HCT116 (cell line): ENCODE results near the gene SORBS1. TPM values are rescaled to one million over a fixed set of nuclear protein-coding genes. Genes with fewer than 3 reads are reported as not detected.

Source experiments
- ATAC-seq: fragments of 200-7000 bp; cut with Tn5 transposase; 2 replicates; pipeline ENCODE4 v1.9.1; 2020; ENCODE audit warnings: mild to moderate bottlenecking, moderate library complexity
- BruUV-seq: library from RNA; stranded (reverse); fragments of 400-500 nt; replicated peaks from 2 replicates; lab custom pipeline; 2021; lab: Mats Ljungman, UMichigan
- CTCF ChIA-PET: fragments of 300-600 bp; sonication (Branson Sonifier 250); formaldehyde crosslinking; loops from one replicate; lab custom pipeline; 2021; ENCODE audit warnings: antibody characterized with exemption; lab: Charles Lee
- POLR2A ChIA-PET: fragments of 300-600, 350-600 bp; sonication (Branson Sonifier 250); formaldehyde crosslinking; loops from one replicate; lab custom pipeline; 2021; ENCODE audit warnings: antibody characterized with exemption; lab: Charles Lee
- RAD21 ChIA-PET, 2 experiments: fragments of 300-600 bp; sonication (Branson Sonifier 250); formaldehyde crosslinking; loops; one replicate each; lab custom pipeline; 2023; ENCODE audit warnings: low total read pairs in 2 of 2; ENCODE audit not compliant: uncharacterized antibody in 2 of 2, unreplicated experiment in 2 of 2, low non-redundant PET in 1 of 2; lab: Charles Lee
- DNase-seq: peaks from one replicate; pipeline ENCODE4 v3.0.0-alpha.2; 2010; ENCODE audit warnings: low read depth, low spot score
- H2AFZ ChIP-seq: fragments of 200-600 bp; shearing (Covaris generic), sonication (generic); 2 replicates; pipeline ENCODE4 v1.6.1; 2017; ENCODE audit warnings: low read depth, mixed run types, mixed read lengths, antibody characterized with exemption, low read length; ENCODE audit not compliant: poor library complexity, severe bottlenecking
- H3K27ac ChIP-seq: 2 replicates; pipeline ENCODE4 v1.5.1; 2012; ENCODE audit warnings: low read depth, low read length
- H3K27me3 ChIP-seq: fragments of 200-600 bp; sonication (generic); 2 replicates; pipeline ENCODE4 v1.6.1; 2016; ENCODE audit warnings: mixed run types, low read length, mixed read lengths; ENCODE audit not compliant: insufficient read depth
- H3K36me3 ChIP-seq, 2 experiments: fragments of 200-500 bp in 1 of 2; fragments of 200-600 bp in 1 of 2; sonication (Bioruptor generic) in 1 of 2; sonication (generic) in 1 of 2; 2 replicates each; pipeline versions ENCODE4 v1.5.1 to v1.6.1; 2014 to 2016; ENCODE audit warnings: low read length in 2 of 2, inconsistent platforms in 1 of 2, mixed read lengths in 1 of 2, mixed run types in 1 of 2; ENCODE audit not compliant: insufficient read depth in 2 of 2, control insufficient read depth in 1 of 2
- H3K4me1 ChIP-seq, 2 experiments: fragments of 200-600 bp in 1 of 2; sonication (generic) in 1 of 2; 2 replicates each; pipeline versions ENCODE4 v1.5.1 to v1.6.1; 2012 to 2017; ENCODE audit warnings: low read length in 2 of 2, inconsistent platforms in 1 of 2, mild to moderate bottlenecking in 1 of 2, mixed read lengths in 1 of 2, mixed run types in 1 of 2, moderate library complexity in 1 of 2; ENCODE audit not compliant: insufficient read depth in 2 of 2, control insufficient read depth in 1 of 2
- H3K4me2 ChIP-seq: fragments of 200-600 bp; sonication (generic); 2 replicates; pipeline ENCODE4 v1.6.1; 2017; ENCODE audit warnings: mixed run types, low read length, mixed read lengths
- H3K4me3 ChIP-seq, 2 experiments: fragments of 200-600 bp in 1 of 2; sonication (generic) in 1 of 2; replicated peaks in 1 of 2; 2 replicates each; pipeline ENCODE4 v1.5.1; 2011 to 2016; ENCODE audit warnings: low read length in 2 of 2, control low read depth in 1 of 2, low read depth in 1 of 2, mild to moderate bottlenecking in 1 of 2, mixed read lengths in 1 of 2, mixed run types in 1 of 2
- H3K79me2 ChIP-seq: fragments of 200-600 bp; sonication (generic); 2 replicates; pipeline ENCODE4 v1.6.1; 2017; ENCODE audit warnings: mild to moderate bottlenecking, mixed run types, low read length, moderate library complexity, mixed read lengths; ENCODE audit not compliant: insufficient read depth
- H3K9ac ChIP-seq: fragments of 200-600 bp; sonication (generic); 2 replicates; pipeline ENCODE4 v1.6.1; 2016; ENCODE audit warnings: low read length, mixed read lengths
- H3K9me2 ChIP-seq: fragments of 200-600 bp; sonication (generic), shearing (Covaris generic); 2 replicates; pipeline ENCODE4 v1.6.1; 2017; ENCODE audit warnings: mixed run types, mild to moderate bottlenecking, moderate library complexity; ENCODE audit not compliant: insufficient read depth
- H3K9me3 ChIP-seq, 2 experiments: fragments of 200-500 bp in 1 of 2; fragments of 200-600 bp in 1 of 2; sonication (Bioruptor generic) in 1 of 2; sonication (generic) in 1 of 2; 2 replicates each; pipeline ENCODE4 v1.6.1; 2014 to 2017; ENCODE audit warnings: low read length in 2 of 2, mixed read lengths in 2 of 2, inconsistent platforms in 1 of 2, low read depth in 1 of 2, mild to moderate bottlenecking in 1 of 2, mixed run types in 1 of 2, moderate library complexity in 1 of 2; ENCODE audit not compliant: control insufficient read depth in 1 of 2, insufficient read depth in 1 of 2
- H4K20me1 ChIP-seq: fragments of 200-600 bp; sonication (generic), shearing (Covaris generic); 2 replicates; pipeline ENCODE4 v1.6.1; 2017; ENCODE audit warnings: mixed run types, mild to moderate bottlenecking, moderate library complexity; ENCODE audit not compliant: insufficient read depth
- ATF3 ChIP-seq: IDR thresholded peaks from 2 replicates; pipeline ENCODE4 v1.6.1; 2012
- CEBPB ChIP-seq: IDR thresholded peaks from 2 replicates; pipeline ENCODE4 v1.6.1; 2012; ENCODE audit warnings: low read depth
- CTCF ChIP-seq, 3 experiments: fragments of 200-600 bp in 1 of 3; sonication (generic) in 1 of 3; IDR thresholded peaks in 2 of 3; conservative IDR thresholded peaks in 1 of 3; 2 replicates each; pipeline ENCODE4 v1.5.1; 2012 to 2017; ENCODE audit warnings: low read depth in 2 of 3, low read length in 2 of 3, antibody characterized with exemption in 1 of 3, borderline replicate concordance in 1 of 3, control low read depth in 1 of 3, mild to moderate bottlenecking in 1 of 3, mixed read lengths in 1 of 3, mixed run types in 1 of 3, moderate library complexity in 1 of 3; ENCODE audit not compliant: insufficient read depth in 1 of 3
- JUND ChIP-seq: IDR thresholded peaks from 2 replicates; pipeline ENCODE4 v1.6.1; 2012
- MAX ChIP-seq: IDR thresholded peaks from 2 replicates; pipeline ENCODE4 v1.6.1; 2012
- POLR2A ChIP-seq: IDR thresholded peaks from 2 replicates; pipeline ENCODE4 v1.7.0; 2011; ENCODE audit warnings: borderline replicate concordance; ENCODE audit not compliant: insufficient read depth, insufficient read length; ENCODE audit errors: extremely low read depth
- POLR2AphosphoS5 ChIP-seq: IDR thresholded peaks from 2 replicates; pipeline ENCODE4 v1.6.1; 2011; ENCODE audit warnings: mild to moderate bottlenecking, low read depth, low read length, moderate library complexity
- RAD21 ChIP-seq: IDR thresholded peaks from 2 replicates; pipeline ENCODE4 v1.6.1; 2012; ENCODE audit warnings: low read depth, mild to moderate bottlenecking
- SP1 ChIP-seq: IDR thresholded peaks from 2 replicates; pipeline ENCODE4 v1.6.1; 2012; ENCODE audit warnings: low read depth
- TCF7L2 ChIP-seq: IDR thresholded peaks from 2 replicates; pipeline ENCODE4 v1.7.0; 2011; ENCODE audit warnings: borderline replicate concordance, inconsistent platforms; ENCODE audit not compliant: insufficient read depth, insufficient read length; ENCODE audit errors: extremely low read depth
- YY1 ChIP-seq: IDR thresholded peaks from 2 replicates; pipeline ENCODE4 v1.6.1; 2011; ENCODE audit warnings: low read length, low read depth, moderate library complexity, mild to moderate bottlenecking; ENCODE audit not compliant: insufficient replicate concordance; ENCODE audit errors: extremely low read depth
- ZNF274 ChIP-seq: fragments of 200-500 bp; sonication (Bioruptor generic); IDR thresholded peaks from 2 replicates; pipeline ENCODE4 v1.6.1; 2014; ENCODE audit warnings: mild to moderate bottlenecking, low read depth, low read length, inconsistent platforms
- intact Hi-C: fragments of 100-400 bp; cut with micrococcal nuclease; formaldehyde crosslinking; loops from 2 replicates; pipeline ENCODE4 v1.10.0; 2022
- total RNA-seq: library from RNA; stranded (reverse); gene quantifications from one replicate; pipeline ENCODE4 v1.2.1, GENCODE V29; 2021; ENCODE audit not compliant: unreplicated experiment

The SORBS1 gene
- total RNA-seq, 1 experiment from 2014 or later: 3.4 TPM

GRCh38 chr10:95503526-95503925 is 57.6 kb downstream of the SORBS1 start (continued):
- TF ChIP-seq ZNF274 (no peak), YY1 (no peak), SP1 (no peak), MAX (no peak)
- TF ChIP-seq, all 23 proteins: peak for 0

GRCh38 chr10:95503001-95503400 is 58.2 kb downstream of the SORBS1 start:
- H3K27ac ChIP-seq: no peak overlapping the region
- CTCF ChIA-PET: no interaction called here

More at GRCh38 chr10:95503001-95503400, 58.2 kb downstream of the SORBS1 start:
- H3K4me2 ChIP-seq: no peak overlapping the region
- BruUV-seq: no TSS peak
- H3K4me1 ChIP-seq: no peaks in the 10 kb centered on the region
- no peaks in the 10 kb centered on the region for H3K36me3 ChIP-seq
- no peak overlapping the region for H2AFZ ChIP-seq
- H3K9me3 ChIP-seq: no peaks in the 10 kb centered on the region
- intact Hi-C loops: no loop called here
- H4K20me1 ChIP-seq: no peaks in the 10 kb centered on the region
- no peaks in the 10 kb centered on the region for H3K27me3 ChIP-seq
- TF ChIP-seq JUND (no peak), TCF7L2 (no peak), ZNF274 (no peak), RAD21 (no peak), YY1 (no peak), CTCF (IDR thresholded peaks at IDR 0.05 in 2 of 3, conservative IDR thresholded peaks at IDR 0.05 in 1 of 3; ENCODE audit: borderline replicate concordance in 1 of 3, insufficient read depth in 1 of 3, low read depth in 2 of 3, low read length in 2 of 3) (no peak), ATF3 (no peak), POLR2AphosphoS5 (no peak), CEBPB (no peak), POLR2A (no peak)
- H3K9me2 ChIP-seq: no peaks in the 10 kb centered on the region
- ChIA-PET RAD21 (no interaction called here), POLR2A (no interaction called here)
- H3K9ac ChIP-seq: no peak overlapping the region
- no peaks in the 10 kb centered on the region for H3K79me2 ChIP-seq
- ATAC-seq (no peak), DNase-seq (no peak)
- H3K4me3 ChIP-seq: no peak overlapping the region
